Measurements from ENCODE around the gene UBE2F.

DNA sequence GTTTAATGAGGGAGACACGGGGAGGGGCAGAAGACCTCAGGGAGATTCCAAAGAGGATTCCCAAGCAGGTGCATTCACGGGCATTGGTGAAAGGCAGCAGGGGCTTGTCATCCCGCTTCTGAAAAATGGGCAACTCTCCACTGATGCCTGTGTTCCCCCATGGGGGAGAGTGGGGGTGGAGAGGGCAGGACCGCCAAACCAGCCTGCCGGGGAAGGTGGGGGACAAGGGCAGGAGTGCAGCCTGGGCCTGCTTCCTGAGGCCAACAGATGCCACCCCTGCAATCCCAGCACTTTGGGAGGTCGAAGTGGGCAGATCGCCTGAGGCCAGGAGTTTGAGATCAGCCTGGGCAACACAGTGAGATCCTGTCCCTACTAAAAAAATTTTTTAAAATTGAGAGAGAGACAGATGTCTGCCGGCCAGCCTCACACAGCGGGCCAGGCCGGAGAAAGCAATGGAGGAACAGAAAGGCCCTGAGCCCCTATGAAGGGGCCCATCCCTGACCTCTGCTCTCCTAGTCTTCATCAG is 44.8 kb upstream of the UBE2F start:
- TF ChIP-seq, protein P1, sequence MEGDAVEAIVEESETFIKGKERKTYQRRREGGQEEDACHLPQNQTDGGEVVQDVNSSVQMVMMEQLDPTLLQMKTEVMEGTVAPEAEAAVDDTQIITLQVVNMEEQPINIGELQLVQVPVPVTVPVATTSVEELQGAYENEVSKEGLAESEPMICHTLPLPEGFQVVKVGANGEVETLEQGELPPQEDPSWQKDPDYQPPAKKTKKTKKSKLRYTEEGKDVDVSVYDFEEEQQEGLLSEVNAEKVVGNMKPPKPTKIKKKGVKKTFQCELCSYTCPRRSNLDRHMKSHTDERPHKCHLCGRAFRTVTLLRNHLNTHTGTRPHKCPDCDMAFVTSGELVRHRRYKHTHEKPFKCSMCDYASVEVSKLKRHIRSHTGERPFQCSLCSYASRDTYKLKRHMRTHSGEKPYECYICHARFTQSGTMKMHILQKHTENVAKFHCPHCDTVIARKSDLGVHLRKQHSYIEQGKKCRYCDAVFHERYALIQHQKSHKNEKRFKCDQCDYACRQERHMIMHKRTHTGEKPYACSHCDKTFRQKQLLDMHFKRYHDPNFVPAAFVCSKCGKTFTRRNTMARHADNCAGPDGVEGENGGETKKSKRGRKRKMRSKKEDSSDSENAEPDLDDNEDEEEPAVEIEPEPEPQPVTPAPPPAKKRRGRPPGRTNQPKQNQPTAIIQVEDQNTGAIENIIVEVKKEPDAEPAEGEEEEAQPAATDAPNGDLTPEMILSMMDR (IDR thresholded peaks at IDR 0.05): no peak
- no peak for TF ChIP-seq POLR2AphosphoS5 (IDR thresholded peaks at IDR 0.05)
- TF ChIP-seq EP300 (IDR thresholded peaks at IDR 0.05): no peak
- TF ChIP-seq POLR2A (IDR thresholded peaks at IDR 0.05): no peak
